GM19240 (cell line): ENCODE data around the gene EI24.
"Not testable (repeated sequence)": the region's sequence is repeated elsewhere in the genome, so short reads cannot be mapped to it uniquely, and the experiment has no call there.

Experiments
- DNase-seq: peaks from one replicate; pipeline ENCODE4 v3.0.0; 2011; ENCODE audit warnings: low spot score; ENCODE audit not compliant: insufficient read length

EI24 gene

DNA sequence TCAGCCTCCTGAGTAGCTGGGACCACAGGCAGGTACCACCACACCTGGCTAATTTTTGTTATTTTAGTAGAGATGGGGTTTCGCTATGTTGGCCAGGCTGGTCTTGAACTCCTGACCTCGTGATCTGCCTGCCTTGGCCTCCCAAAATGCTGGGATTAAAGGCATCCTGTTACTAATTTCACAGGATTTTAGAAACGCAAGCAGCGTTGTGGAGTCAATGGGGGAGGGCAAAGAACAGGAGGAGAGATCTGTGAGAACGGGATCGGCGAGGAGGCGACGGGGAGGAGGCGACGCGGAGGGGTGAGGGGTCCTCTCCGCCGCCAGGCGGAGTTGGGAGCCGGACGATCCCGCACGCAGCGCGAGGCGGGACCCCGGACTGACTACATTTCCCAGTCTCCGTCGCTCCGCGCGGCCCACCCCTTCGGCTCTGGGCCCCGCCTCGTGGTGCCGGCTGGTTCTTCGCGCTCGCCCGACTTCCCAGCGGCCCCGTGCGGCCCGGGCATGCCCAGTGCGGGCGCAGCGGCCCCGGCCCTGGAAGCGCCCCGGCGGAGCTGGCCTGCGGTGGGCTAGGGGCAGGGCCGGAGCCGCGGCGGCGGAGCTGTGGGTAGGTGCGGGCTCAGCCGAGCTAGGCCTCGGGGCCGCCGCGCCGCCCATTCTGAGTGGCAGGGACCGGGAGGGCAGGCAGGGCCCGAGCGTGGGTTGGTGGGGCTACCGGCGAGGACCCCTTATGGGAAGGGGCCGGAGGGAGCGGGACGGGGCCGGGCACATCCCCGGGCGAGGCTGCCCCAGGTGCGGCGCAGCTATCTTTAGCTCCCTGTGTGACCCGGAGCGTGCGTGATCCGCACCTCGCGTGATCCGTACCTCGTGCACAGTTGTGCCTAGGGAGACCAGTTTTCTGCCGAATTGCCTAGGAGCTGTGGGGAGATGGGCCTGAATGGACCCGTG lies at the start of gene EI24:
EI24 (plus strand) TSS at position 508 of the 945 bp plus-strand sequence. CDS start 3,051 bp downstream, outside the sequence.
- DNase-seq = peak; percentile 60

DNA sequence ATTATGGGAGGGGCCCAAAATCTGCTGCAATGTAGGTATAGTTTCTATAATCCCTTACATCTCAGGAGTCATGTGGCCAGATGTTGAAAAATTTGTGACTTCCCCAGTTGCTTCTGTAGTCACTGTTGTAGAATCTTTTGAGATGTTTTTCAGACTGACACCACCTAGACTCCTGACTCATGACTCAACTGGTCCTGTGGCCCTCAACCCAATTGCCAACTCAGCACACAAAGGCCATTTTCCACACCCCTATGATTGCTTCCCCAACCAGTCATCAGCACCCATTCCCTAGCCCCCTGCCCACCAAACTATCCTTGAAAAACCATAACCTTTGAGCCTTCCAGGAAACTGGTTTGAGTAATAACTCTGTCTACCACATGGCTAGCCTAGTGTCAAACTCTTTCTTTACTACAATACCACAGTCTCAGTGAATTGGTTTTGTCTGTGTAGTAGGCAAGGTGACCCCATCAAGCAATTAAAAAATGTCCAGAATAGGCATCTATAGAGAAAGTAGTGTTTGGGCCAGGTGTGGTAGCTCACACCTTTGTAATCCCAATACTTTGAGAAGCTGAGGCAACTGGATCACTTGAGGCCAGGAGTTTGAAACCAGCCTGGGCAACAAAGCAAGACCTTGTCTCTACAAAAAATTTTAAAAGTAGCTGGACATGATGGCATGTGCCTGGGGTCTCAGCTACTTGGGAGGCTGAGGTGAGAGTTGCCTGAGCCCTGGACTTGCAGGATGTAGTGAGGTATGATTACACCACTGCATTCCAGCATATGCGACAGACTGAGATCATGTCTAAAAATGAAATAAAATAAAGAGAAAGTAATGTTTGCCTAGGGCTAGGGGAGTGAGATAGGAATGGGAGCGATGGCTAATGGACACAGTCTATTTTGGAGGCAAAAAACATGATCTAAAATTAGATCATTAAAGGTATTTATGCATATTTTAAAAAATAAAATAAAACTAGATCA lies 49.1 kb upstream of the EI24 start:
- no peak for DNase-seq

DNA sequence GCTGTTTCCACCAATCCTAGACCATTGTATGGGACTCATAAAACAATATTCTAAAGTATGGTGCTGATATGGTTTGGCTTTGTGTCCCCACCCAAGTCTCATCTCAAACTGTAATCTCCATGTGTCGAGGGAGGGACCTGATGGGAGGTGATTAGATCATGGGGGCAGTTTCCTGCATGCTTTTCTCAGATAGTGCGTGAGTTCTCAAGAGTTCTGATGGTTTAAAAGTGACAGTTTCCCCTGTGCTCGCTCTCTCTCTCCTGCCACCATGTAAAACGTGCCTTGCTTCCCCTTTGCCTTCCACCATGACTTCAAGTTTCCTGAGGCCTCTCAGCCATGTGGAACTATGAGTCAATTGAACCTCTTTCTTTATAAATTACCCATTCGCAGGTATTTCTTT lies 44.0 kb upstream of the EI24 start:
- DNase-seq = no peak

DNA sequence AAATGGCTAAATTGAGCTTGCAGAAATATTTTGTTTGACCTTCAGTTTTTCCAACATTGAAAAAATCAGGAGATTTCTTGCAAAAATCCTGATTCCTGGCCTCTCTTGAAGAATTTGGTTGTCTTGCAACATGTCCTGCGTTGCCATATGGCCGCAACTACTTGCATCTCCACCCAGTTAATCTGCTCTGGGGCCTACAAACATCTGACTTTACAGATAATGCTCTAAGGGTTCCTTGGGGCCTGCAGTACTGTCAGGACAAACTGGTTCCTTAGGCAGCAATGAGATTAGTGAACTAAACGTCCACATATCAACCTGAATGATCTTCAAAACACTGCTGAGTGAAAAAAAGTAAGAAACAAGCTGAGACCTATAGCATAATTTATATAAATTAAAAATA lies 36.6 kb upstream of the EI24 start:
- DNase-seq = no peak

DNA sequence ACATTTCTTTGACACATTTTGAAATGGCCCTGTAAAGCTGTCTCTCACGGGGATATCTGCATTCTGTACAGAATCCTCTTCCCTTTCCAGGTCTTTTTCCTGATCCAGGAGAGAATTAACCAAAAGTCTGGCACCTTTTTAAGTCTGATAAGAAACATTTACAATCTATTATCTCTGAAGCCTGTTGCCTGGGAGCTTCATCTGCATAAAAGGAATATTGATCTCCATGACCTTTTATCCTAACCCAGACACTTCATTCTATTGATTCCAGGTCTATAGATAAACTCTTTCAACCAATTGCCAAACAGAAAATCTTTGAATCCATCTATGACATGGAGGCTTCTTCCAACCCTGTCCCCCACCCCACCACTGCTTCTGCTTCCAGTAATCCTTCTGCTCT lies 33.7 kb upstream of the EI24 start:
- DNase-seq = no peak

DNA sequence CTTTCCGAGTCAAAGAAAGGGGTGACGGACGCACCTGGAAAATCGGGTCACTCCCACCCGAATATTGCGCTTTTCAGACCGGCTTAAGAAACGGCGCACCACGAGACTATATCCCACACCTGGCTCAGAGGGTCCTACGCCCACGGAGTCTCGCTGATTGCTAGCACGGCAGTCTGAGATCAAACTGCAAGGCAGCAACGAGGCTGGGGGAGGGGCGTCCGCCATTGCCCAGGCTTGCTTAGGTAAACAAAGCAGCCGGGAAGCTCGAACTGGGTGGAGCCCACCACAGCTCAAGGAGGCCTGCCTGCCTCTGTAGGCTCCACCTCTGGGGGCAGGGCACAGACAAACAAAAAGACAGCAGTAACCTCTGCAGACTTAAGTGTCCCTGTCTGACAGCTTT lies 32.4 kb upstream of the EI24 start:
- not testable (repeated sequence) for DNase-seq

DNA sequence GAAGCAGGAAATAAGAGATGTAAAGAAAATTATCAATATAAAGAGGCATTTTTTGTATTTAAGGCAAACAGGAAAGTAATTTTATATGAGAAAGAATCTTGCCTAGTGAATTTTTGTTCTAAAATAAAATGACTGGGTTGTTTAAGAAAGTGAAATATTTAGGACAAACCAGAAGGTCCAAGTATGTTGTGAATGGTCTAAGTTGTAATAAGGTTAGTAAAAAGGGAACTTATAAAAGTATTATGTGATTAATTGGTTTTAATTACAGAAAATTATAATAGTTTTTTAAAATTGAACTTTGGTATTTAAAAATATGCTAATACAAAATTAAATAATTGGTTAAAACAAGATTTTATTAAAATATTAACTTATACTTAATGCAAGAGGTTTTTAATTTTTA lies 26.6 kb upstream of the EI24 start:
- no peak for DNase-seq

DNA sequence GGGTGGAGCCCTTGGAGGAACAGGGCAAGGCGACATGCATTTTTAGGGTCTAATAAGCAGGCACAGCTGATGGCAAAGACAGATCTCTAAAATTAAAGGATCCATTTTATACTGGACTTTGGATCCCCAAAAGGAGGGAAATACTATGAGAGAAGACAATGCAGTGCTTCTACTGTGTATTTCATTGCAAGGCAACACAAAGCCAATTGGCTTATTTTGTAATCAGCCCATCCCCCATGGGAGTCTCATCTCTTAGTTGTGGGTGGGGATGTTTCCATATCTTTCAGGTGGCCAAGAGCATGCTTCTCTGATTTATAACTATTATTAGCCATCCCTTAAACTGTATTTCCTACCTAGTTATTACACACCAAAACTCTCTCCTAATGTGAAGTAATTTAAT lies 18.5 kb upstream of the EI24 start:
- DNase-seq = no peak

DNA sequence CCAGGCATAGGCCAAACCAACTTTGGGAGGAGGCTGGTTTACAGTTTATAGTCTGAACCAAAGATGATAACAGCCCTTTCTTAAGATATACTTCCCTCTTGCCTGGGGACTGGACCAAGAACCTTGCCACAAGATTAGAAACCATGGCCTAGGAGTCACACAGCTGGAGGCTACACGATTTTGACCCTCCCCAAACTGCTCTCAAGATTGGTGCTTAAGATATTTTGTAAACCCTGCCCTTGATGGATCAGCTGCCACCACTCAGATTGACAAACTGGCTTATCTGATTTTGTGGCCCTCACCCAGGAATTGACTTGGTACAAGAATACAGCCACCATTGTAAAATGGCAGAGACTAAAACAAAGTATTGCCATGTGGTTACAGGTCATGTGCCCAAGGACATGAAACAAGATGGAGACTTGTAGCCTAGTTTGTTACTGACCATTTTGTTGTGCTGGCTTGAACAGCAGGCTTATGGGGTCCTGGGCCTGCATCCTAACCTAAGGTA lies 17.4 kb upstream of the EI24 start:
- DNase-seq = no peak

DNA sequence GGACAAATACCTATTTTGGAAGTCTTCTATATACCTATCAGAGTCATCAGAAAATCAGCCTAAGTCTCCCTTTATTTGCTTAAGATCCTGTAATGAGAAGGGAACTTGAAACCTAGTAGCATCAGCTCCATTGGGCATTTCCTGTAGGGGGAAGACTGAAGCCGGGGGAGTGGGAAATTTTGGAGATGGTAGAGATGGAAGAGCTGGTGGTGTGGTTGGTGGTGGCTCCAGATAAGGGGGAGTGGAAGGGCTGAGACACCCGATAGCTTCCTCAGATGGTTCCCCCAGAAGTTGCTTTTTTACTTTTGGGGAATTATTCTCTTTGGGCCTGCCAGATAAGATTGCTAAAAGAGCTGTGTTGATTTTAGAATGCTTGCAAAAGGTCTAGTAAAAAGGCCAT lies 16.4 kb upstream of the EI24 start:
- no peak for DNase-seq

DNA sequence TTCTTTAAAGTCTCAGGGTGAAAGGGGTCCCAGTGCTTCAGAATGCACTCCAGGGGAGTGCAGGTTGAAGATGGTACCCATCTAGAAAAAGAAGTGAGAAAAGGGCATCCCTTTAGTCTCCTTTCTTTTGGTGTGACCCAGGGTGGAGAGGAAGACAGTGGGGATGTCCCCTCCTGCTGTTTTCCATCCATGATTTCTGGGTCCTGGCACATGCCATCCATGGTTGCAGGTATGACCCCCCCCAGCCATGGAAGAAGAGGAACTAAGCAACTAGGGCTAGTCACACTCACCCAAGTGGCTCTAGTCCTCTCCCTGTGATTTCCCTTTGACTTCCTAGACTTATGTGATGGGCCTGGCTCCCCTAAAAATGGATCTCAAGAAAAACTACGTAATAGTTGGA lies 15.9 kb upstream of the EI24 start:
- DNase-seq = no peak

DNA sequence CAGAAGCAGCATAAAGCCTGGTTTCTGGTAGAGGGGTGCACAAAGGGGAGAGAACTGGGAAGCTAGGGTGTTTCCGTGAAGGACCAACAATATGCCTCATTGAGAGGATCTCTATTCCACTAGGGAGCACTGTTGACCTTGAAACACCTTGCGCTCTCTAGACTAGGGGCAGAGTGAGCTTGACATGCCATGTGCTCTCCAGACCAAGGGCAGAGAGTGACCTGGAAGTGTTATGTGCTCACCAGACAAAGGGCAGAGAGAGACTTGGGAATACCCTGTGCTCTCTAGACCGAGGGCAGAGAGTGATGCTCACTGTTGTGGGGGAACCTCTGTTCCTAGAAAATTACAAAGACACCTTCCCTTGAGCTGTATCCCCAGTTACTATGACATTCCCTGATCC lies 15.2 kb upstream of the EI24 start:
- DNase-seq = no peak

DNA sequence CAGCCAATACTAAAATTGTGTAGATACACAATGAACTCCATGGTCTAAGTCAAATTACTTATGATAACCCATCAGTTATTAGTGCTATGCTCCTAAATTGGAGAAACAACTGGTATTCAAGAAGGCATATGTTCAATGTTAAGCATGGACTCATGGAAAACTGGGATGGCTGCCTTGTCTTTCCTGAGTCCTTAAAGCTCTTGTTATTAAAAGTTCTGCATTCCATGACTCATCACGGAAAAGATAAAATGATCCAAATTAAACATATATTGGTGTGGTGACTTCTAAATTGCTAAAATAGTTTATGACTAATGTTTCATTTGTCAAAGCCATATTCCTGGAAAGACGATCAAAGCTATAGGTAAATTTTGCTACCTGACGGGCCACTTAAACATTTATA lies 9.4 kb upstream of the EI24 start:
- no peak for DNase-seq

DNA sequence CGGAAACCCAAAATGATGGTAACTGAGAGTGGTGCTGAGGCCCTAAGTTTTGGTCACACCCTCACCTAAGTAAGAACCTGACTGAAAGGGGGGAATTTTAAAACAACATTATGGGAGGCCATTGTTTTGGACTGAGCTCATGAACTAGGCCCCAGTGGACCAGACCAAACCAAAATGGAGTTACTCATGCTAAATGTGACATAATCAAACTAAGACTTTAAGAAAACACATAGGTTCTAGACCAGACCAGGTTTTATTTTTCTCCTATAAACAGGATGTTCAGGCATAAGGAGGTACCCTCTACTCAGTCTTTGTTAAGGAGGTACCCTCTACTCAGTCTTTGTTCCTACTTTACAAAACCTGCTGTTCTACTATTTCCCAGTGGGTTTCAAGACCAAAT lies 7.4 kb upstream of the EI24 start:
- no peak for DNase-seq

DNA sequence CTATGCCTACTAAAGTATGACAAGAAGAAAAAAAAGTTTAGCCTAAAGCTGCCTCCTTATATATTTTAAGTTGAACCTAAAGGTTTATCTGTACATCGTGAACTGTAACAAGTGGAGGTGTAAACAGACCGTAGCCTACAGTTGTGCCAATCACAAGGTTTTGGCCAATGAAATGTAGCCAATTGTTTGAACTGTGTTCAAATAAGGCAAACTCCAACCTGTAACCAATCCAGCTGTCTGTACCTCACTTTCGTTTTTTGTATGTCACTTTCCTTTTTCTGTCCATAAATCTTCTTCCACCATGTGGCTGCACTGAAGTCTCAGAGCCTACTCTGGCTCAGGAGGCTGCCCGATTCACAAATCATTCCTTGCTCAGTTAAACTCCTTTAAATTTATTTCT lies 6.8 kb upstream of the EI24 start:
- DNase-seq = no peak

DNA sequence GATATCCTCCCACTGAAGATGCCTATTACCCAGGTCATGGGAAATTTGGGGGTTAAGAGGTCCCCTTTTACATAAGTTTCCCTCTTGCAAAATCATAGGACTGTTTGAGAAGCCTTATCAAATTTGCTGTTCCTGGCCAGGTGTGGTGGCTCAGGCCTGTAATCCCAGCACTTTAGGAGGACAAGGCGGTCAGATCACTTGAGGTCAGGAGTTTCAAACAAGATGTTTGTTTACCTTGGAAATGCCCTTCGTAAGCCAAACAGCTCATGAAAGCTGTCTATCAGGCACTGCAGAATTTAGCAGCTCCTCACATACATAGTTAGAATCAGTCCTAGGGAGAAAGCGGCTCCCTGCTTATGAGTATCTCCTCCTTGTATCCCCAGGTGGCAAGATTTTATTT lies 4.9 kb upstream of the EI24 start:
- no peak for DNase-seq

DNA sequence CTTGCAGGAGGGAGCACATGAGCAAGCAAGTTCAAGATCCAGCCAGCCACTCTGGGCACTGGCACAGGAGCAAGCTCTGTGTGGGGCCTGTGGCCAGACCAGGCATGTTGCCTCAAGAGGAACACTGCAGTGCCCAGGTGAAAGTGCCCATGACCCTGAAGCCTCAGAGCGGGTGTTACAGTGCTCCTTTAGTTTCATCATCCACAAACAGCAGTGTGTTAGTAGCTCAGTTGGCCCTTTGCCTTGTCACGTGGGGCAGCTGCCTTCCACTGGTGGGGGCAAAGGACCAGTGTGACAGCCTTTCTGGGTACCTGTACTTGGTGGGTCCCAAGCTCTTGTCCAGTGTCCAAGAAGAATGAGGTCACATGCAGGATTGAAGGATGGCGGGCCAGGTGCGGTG lies 3.0 kb upstream of the EI24 start:
- no peak for DNase-seq

DNA sequence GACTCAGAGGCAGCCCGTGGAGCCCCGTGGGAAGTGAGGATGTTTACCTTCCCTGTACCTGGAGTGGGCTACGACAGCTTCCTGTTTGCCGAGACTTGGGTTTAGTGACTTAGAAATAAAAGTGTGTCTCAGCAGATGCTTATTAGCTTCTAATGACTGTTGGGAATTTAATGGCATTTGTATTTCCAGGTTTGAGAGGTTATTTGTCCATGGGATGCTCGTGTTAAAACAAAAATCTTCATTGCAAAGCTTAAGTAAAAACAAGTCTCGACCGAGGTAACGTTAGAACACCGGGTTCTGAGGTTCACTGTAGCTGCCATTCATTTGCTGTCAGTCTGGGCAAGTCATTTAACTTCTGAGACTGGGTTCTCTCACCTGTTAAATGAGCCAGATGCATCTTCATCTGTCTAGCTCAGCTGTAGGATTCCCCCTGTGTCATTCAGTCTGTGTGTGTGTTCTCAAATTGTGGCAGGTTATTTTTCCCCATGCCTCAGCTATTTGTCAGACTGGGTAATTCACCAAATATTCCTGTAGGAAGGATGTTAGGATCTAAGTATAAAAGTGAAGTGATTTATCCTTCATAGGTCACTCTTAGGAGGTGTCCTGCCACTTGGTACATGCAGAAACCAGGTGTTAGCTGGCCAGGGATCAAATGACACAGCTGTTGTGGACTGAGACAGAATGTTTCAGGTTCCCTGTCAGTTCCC lies 791 bp downstream of the EI24 start:
- no peak for DNase-seq

DNA sequence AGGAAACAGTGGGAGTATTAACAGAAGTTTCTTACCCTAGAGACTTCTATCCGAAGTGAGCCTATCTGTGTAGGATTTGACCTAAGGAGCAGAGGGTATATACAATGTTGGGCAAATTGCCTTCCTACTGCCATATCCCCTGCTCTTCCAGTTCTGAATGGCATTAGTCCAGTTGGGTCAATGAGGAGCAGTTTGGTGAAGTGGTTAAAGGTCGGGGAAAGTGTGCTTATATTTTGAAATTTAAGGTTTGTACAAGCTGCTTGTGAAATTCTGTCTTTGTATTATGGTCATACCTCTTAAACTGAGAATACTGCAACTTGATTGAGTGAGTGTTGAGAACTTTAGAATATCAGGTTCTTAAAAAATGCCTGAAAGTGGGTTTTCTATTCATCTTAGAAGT lies 1.7 kb downstream of the EI24 start:
- DNase-seq = no peak

DNA sequence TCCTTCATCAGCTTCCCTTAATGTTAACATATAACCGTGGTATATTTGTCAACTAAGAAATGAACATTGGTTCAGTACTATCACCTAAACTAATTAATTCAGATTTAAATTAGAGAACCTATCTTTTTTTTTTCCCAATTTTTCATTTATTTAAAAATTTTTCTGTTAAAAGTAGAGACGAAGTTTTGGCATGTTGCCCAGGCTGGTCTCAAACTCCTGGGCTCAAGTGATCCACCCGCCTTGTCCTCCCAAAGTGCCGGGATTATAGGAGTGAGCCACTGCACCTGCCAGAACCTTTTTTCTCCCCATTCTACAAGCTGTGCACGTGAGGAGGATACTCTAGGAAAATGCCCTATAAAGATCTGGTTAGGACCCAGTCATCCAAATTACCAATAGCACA lies 3.6 kb downstream of the EI24 start:
- DNase-seq = no peak

DNA sequence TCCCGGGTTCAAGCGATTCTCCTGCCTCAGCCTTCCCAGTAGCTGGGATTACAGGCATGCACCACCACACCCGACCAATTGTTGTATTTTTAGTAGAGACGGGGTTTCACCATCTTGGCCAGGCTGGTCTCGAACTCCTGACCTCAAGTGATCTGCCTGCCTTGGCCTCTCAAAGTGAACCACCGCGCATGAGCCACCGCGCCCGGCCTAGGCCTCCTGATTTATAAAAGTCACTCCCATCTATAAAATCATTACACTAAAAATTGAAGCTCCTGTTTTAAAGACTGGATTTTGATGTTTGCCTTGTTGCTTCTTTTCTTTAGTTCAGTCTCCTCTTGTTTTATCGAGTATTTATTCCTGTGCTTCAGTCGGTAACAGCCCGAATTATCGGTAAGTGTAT lies 7.9 kb downstream of the EI24 start:
- DNase-seq = not testable (repeated sequence)
